ENCODE data around the gene AFF3.
"Not testable (repeated sequence)": the region's sequence is repeated elsewhere in the genome, so short reads cannot be mapped to it uniquely, and the experiment has no call there.

AFF3 gene

GRCh38 chr2:99512181-99512591, 630.2 kb downstream of the AFF3 start:
- no peak for DNase-seq

DNA sequence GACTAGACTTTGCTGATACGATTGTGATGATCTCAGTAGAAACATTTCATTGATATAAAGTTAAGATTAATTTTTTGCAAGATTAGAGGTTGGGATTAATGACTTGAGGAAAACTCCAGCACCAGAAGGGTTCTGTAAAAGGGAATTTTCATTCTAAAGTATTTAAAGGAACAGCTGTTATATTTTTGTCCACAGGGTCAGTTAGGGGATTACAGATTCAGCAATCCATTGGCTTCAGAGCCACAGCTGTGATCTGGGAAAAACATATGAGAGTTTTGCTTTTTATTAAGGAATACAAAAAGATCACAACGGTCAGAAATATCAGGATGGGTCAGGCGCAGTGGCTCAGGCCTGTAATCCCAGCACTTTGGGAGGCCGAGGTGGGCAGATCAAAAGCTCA, 633.0 kb downstream of the AFF3 start:
- DNase-seq: no peak

DNA sequence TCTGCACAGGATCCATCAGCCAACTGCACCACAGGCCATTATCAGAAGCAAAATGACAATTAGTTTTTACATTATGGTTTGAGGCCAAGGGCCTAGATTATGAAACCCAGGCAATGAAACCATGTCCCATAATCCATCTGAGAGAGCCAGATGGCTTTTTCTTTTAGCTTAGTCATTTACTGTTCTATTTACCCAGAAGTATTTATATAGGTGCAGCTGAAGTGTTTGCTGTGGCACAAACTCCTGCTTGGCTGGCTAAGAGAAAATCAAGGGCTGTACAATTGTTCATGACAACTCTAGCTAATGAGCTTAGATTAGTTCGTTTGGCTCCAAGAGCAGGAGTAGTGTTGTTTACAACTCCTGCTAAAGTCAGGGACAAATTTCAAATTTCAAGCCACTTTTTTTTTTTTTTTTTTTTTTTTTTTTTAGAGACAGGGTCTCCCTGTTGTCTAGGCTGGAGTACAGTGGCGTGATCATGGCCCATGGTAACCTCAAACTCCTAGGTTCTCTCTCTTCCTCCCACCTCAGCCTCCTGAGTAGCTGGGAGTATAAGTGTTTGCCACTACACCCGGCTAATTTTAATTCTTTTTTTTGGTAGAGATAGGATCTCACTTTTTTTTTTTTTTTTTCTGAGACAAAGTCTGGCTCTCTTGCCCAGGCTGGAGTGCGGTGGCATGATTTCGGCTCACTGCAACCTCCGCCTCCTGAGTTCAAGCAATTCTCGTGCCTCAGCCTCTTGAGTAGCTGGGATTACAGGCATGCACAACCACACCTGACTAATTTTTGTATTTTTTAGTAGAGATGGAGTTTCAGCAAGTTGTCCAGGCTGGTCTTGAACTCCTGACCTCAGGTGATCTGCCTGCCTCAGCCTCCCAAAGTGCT, 634.2 kb downstream of the AFF3 start:
- no peak for DNase-seq

GRCh38 chr2:99504844-99505584, 637.4 kb downstream of the AFF3 start:
- DNase-seq: no peak

GRCh38 chr2:99503662-99504416, 638.6 kb downstream of the AFF3 start:
- not testable (repeated sequence) for DNase-seq

DNA sequence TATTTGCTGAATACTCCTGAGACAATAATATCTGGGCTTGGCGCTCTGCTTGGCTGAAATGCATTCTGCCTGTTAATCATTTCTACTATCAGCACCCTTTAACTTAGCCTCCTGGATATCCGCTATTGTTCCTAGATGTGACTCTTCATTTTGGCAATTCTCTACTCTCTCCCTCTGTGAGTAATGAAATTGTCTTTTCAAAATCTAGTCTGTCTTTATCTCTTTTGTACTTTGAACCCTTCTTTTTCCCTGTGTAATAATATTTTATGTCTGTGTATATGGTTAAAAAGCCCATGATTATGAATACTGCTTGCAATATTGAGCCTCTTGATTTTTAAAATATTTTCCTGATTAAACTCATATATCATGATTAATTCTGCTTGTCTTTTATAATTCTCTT, 646.4 kb downstream of the AFF3 start:
- no peak for DNase-seq
